H9 (cell line): ENCODE data around the gene RABGAP1. TPM values are rescaled to one million over a fixed set of nuclear protein-coding genes. Genes with fewer than 3 reads are reported as not detected.

ENCODE experiments used
- DNase-seq: peaks from one replicate; pipeline ENCODE4 v3.0.0-alpha.2; 2017
- H2AFZ ChIP-seq: one replicate; pipeline ENCODE4 v1.6.1; 2013; ENCODE audit warnings: mild to moderate bottlenecking, low read length, control low read depth, moderate library complexity
- H2AK5ac ChIP-seq: 2 replicates; pipeline ENCODE4 v1.6.1; 2013; ENCODE audit warnings: low read length, control low read depth, mixed read lengths; ENCODE audit not compliant: insufficient read length
- H2BK120ac ChIP-seq: one replicate; pipeline ENCODE4 v1.6.1; 2013; ENCODE audit warnings: low read depth, mild to moderate bottlenecking, low read length, control low read depth, inconsistent platforms; ENCODE audit not compliant: poor library complexity, severe bottlenecking
- H2BK12ac ChIP-seq: 2 replicates; pipeline ENCODE4 v1.6.1; 2013; ENCODE audit warnings: low read length, control low read depth, mixed read lengths, low read depth; ENCODE audit not compliant: insufficient read length
- H2BK15ac ChIP-seq: 2 replicates; pipeline ENCODE4 v1.6.1; 2013; ENCODE audit warnings: low read depth, low read length, control low read depth
- H2BK20ac ChIP-seq: one replicate; pipeline ENCODE4 v1.6.1; 2013; ENCODE audit warnings: low read depth, mild to moderate bottlenecking, low read length, control low read depth, inconsistent platforms; ENCODE audit not compliant: poor library complexity, severe bottlenecking
- H2BK5ac ChIP-seq: 2 replicates; pipeline ENCODE4 v1.6.1; 2013; ENCODE audit warnings: low read length, control low read depth, mixed read lengths; ENCODE audit not compliant: insufficient read length
- H3K14ac ChIP-seq: 2 replicates; pipeline ENCODE4 v1.6.1; 2013; ENCODE audit warnings: low read length, control low read depth; ENCODE audit not compliant: insufficient read depth
- H3K18ac ChIP-seq: 2 replicates; pipeline ENCODE4 v1.6.1; 2013; ENCODE audit warnings: low read depth, mild to moderate bottlenecking, mixed read lengths, low read length, control low read depth; ENCODE audit not compliant: insufficient read length
- H3K23ac ChIP-seq: 2 replicates; pipeline ENCODE4 v1.6.1; 2013; ENCODE audit warnings: low read length, control low read depth, mixed read lengths, low read depth; ENCODE audit not compliant: insufficient read length
- H3K23me2 ChIP-seq: 2 replicates; pipeline ENCODE4 v1.6.1; 2013; ENCODE audit warnings: low read depth, mild to moderate bottlenecking, mixed read lengths, low read length, control low read depth; ENCODE audit not compliant: insufficient read length, poor library complexity, severe bottlenecking
- H3K27ac ChIP-seq: 2 replicates; pipeline ENCODE4 v1.5.1; 2013; ENCODE audit warnings: low read length, control low read depth, mixed read lengths, low read depth; ENCODE audit not compliant: insufficient read length
- H3K27me3 ChIP-seq: 2 replicates; pipeline ENCODE4 v1.6.1; 2013; ENCODE audit warnings: low read length, control low read depth, inconsistent platforms; ENCODE audit not compliant: insufficient read depth
- H3K4ac ChIP-seq: 2 replicates; pipeline ENCODE4 v1.6.1; 2013; ENCODE audit warnings: low read depth, mild to moderate bottlenecking, control low read depth, inconsistent platforms, low read length, moderate library complexity
- H3K4me1 ChIP-seq: 2 replicates; pipeline ENCODE4 v1.6.1; 2013; ENCODE audit warnings: low read length, control low read depth, inconsistent platforms; ENCODE audit not compliant: insufficient read depth
- H3K4me2 ChIP-seq: 2 replicates; pipeline ENCODE4 v1.6.1; 2013; ENCODE audit warnings: low read length, control low read depth, mixed read lengths; ENCODE audit not compliant: insufficient read length, insufficient read depth
- H3K56ac ChIP-seq: 2 replicates; pipeline ENCODE4 v1.6.1; 2013; ENCODE audit warnings: low read depth, mild to moderate bottlenecking, mixed read lengths, low read length, control low read depth; ENCODE audit not compliant: insufficient read length
- H3K79me1 ChIP-seq: 2 replicates; pipeline ENCODE4 v1.6.1; 2013; ENCODE audit warnings: low read depth, mild to moderate bottlenecking, moderate library complexity, low read length, control low read depth, inconsistent platforms; ENCODE audit not compliant: insufficient read depth, poor library complexity, severe bottlenecking
- H3K79me2 ChIP-seq: 2 replicates; pipeline ENCODE4 v1.6.1; 2013; ENCODE audit warnings: low read length, control low read depth, inconsistent platforms; ENCODE audit not compliant: insufficient read depth
- H3K9ac ChIP-seq: 2 replicates; pipeline ENCODE4 v1.6.1; 2013; ENCODE audit warnings: low read length, control low read depth, mixed read lengths; ENCODE audit not compliant: insufficient read length; ENCODE audit errors: extremely low read depth
- H3K9me3 ChIP-seq: one replicate; pipeline ENCODE4 v1.6.1; 2013; ENCODE audit warnings: low read depth, low read length, inconsistent platforms; ENCODE audit not compliant: control insufficient read depth
- H3T11ph ChIP-seq: one replicate; pipeline ENCODE4 v1.6.1; 2013; ENCODE audit warnings: mild to moderate bottlenecking, low read length, control low read depth, inconsistent platforms
- H4K20me1 ChIP-seq: one replicate; pipeline ENCODE4 v1.6.1; 2013; ENCODE audit not compliant: control insufficient read depth, insufficient read length, insufficient read depth
- H4K5ac ChIP-seq: 2 replicates; pipeline ENCODE4 v1.6.1; 2013; ENCODE audit warnings: low read depth, mild to moderate bottlenecking, mixed read lengths, low read length, control low read depth; ENCODE audit not compliant: insufficient read length
- H4K8ac ChIP-seq: replicated peaks from 2 replicates; pipeline ENCODE4 v1.6.1; 2013; ENCODE audit warnings: low read length, control low read depth, mixed read lengths, low read depth; ENCODE audit not compliant: insufficient read length
- H4K91ac ChIP-seq: 2 replicates; pipeline ENCODE4 v1.6.1; 2013; ENCODE audit warnings: low read depth, mild to moderate bottlenecking, moderate library complexity, mixed read lengths, low read length, control low read depth; ENCODE audit not compliant: insufficient read length
- H3K27ac Mint-ChIP-seq, 3 experiments: 2 replicates in 2 of 3; 3 replicates in 1 of 3; pipeline ENCODE4 v1.8.0; 2020 to 2021; ENCODE audit warnings: mixed read lengths in 3 of 3, mild to moderate bottlenecking in 1 of 3, moderate library complexity in 1 of 3
- H3K27me3 Mint-ChIP-seq: 2 replicates; pipeline ENCODE4 v1.8.0; 2021; ENCODE audit warnings: low read depth, mild to moderate bottlenecking, moderate library complexity, mixed read lengths
- H3K36me3 Mint-ChIP-seq, 3 experiments: 2 replicates in 2 of 3; 3 replicates in 1 of 3; pipeline ENCODE4 v1.8.0; 2020 to 2021; ENCODE audit warnings: low read depth in 3 of 3, mixed read lengths in 3 of 3; ENCODE audit not compliant: insufficient read depth in 1 of 3
- H3K4me1 Mint-ChIP-seq, 2 experiments: 2 replicates each; pipeline ENCODE4 v1.8.0; 2020; ENCODE audit warnings: mixed read lengths in 2 of 2
- H3K4me3 Mint-ChIP-seq, 2 experiments: 2 replicates in 1 of 2; 3 replicates in 1 of 2; pipeline ENCODE4 v1.8.0; 2020 to 2021; ENCODE audit warnings: mild to moderate bottlenecking in 2 of 2, mixed read lengths in 2 of 2, moderate library complexity in 1 of 2
- H3K9me3 Mint-ChIP-seq, 2 experiments: 2 replicates in 1 of 2; 3 replicates in 1 of 2; pipeline ENCODE4 v1.8.0; 2020; ENCODE audit warnings: mild to moderate bottlenecking in 2 of 2, mixed read lengths in 2 of 2, moderate library complexity in 1 of 2
- WGBS: extraction: QIAGEN DNeasy Blood & Tissue Kit; methylation state at CpG from one replicate; pipeline ENCODE4 v1.1.7; 2013; ENCODE audit warnings: missing lambda C conversion rate, low lambda C conversion rate, mixed read lengths; ENCODE audit not compliant: insufficient read length; ENCODE audit errors: extremely low coverage; 5-methylcytosine and 5-hydroxymethylcytosine counted together
- total RNA-seq: library from RNA; stranded (reverse); gene quantifications from 2 replicates; pipeline ENCODE4 v1.2.1, GENCODE V29; 2021
- TF ChIP-seq, protein P1 (sequence below): fragments of 200-600 bp; sonication (generic); conservative IDR thresholded peaks from 3 replicates; pipeline ENCODE4 v1.8.0; 2021; ENCODE audit warnings: antibody characterized with exemption, mild to moderate bottlenecking

RABGAP1 gene
- total RNA-seq, 1 experiment from 2014 or later, result 31.6 TPM

DNA sequence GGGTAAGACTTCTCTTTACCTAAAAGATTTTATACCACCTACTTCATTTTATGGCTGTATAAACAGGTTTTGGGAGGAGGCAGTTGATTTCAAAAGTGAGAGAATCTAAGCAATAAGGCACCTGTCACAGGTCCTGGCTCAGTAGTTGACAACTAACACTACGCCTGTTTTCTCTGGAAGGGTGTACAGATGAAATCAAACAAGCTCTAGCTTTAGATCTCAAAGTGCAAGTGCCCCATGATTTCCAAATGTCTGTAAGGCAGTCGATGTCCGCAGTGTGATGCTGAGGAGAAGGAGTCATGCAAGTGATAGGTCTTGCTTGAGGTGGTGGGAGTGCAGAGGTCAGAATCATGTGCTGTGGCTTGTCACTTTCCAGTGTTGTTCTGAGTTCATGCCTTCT lies 158.7 kb downstream of the RABGAP1 start:
- WGBS, result no CpG with 5 or more reads among the region's 3 CpGs
- Histone ChIP-seq H4K20me1 (no peaks in the 10 kb centered on the region), H2AK5ac (no peak overlapping the region), H3K79me1 (no peaks in the 10 kb centered on the region), H3K4me2 (no peak overlapping the region), H3K27me3 (no peaks in the 10 kb centered on the region), H3K18ac (no peak overlapping the region), H3K4ac (no peak overlapping the region), H3K56ac (no peak overlapping the region), H4K8ac (no peak overlapping the region), H4K91ac (no peak overlapping the region), H2BK120ac (no peak overlapping the region), H2BK12ac (no peak overlapping the region), H3K9ac (no peak overlapping the region), H3K23me2 (no peaks in the 10 kb centered on the region), H2BK5ac (no peak overlapping the region), H3K79me2 (no peaks in the 10 kb centered on the region), H3K4me1 (peaks cover 15% of the 10 kb centered on the region; the same call in 1 of the 2 replicates), H2AFZ (no peak overlapping the region), H3K14ac (no peak overlapping the region), H3K23ac (no peak overlapping the region), H3T11ph (no peak overlapping the region), H3K27ac (no peak overlapping the region), H2BK15ac (no peak overlapping the region), H4K5ac (no peak overlapping the region), H3K9me3 (no peaks in the 10 kb centered on the region), H2BK20ac (no peak overlapping the region)
- Mint-ChIP-seq H3K27me3 (no peaks in the 10 kb centered on the region), H3K4me1 (peaks cover 36% of the 10 kb centered on the region in 2 experiments), H3K9me3 (no peaks in the 10 kb centered on the region), H3K27ac (peak overlapping the region in 2 of 3 experiments; percentile 72 to 78; a peak in 5 of 7 replicates), H3K36me3 (peaks cover 38 to 81% (median 74%) of the 10 kb centered on the region in 3 experiments; a peak in 6 of 7 replicates), H3K4me3 (no peak overlapping the region)
- no peak for DNase-seq
- TF ChIP-seq, protein P1, sequence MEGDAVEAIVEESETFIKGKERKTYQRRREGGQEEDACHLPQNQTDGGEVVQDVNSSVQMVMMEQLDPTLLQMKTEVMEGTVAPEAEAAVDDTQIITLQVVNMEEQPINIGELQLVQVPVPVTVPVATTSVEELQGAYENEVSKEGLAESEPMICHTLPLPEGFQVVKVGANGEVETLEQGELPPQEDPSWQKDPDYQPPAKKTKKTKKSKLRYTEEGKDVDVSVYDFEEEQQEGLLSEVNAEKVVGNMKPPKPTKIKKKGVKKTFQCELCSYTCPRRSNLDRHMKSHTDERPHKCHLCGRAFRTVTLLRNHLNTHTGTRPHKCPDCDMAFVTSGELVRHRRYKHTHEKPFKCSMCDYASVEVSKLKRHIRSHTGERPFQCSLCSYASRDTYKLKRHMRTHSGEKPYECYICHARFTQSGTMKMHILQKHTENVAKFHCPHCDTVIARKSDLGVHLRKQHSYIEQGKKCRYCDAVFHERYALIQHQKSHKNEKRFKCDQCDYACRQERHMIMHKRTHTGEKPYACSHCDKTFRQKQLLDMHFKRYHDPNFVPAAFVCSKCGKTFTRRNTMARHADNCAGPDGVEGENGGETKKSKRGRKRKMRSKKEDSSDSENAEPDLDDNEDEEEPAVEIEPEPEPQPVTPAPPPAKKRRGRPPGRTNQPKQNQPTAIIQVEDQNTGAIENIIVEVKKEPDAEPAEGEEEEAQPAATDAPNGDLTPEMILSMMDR, result no peak
